Uterus (tissue), 4 donors: ENCODE measurements around the gene GZMM. TPM values are rescaled to one million over a fixed set of nuclear protein-coding genes. Genes with fewer than 3 reads are reported as not detected.

ENCODE experiments used
- DNase-seq, 2 donors: peaks; one replicate each; pipeline ENCODE4 v3.0.0-alpha.2; 2019 to 2020
- H3K27ac ChIP-seq, 2 donors: fragments of 200-600 bp; sonication (generic); 1 replicate in 1 of 2; 2 replicates in 1 of 2; pipeline ENCODE4 v1.5.1; 2016 to 2018
- H3K27me3 ChIP-seq, 2 donors: fragments of 200-600 bp; sonication (generic); one replicate each; pipeline ENCODE4 v1.5.1; 2018 to 2019; ENCODE audit warnings: control low read depth in 1 of 2
- H3K36me3 ChIP-seq, 2 donors: fragments of 200-600 bp; sonication (generic); one replicate each; pipeline ENCODE4 v1.5.1; 2019; ENCODE audit warnings: control low read depth in 1 of 2
- H3K4me1 ChIP-seq, 2 donors: fragments of 200-600 bp; sonication (generic); one replicate each; pipeline ENCODE4 v1.5.1; 2018 to 2019; ENCODE audit warnings: control low read depth in 1 of 2
- H3K4me3 ChIP-seq, 2 donors: fragments of 200-600 bp; sonication (generic); 1 replicate in 1 of 2; 2 replicates in 1 of 2; pipeline ENCODE4 v1.5.1; 2018 to 2019; ENCODE audit warnings: mild to moderate bottlenecking in 1 of 2
- H3K9me3 ChIP-seq, 2 donors: fragments of 200-600 bp; sonication (generic); one replicate each; pipeline ENCODE4 v1.5.1; 2019; ENCODE audit warnings: control low read depth in 1 of 2
- CTCF ChIP-seq, 4 experiments: fragments of 200-600 bp in 2 of 4; fragments of 450-650 bp in 2 of 4; sonication (generic) in 2 of 4; IDR thresholded peaks; one replicate each; pipeline ENCODE4 v1.5.1; 2016 to 2019; ENCODE audit warnings: antibody characterized with exemption in 4 of 4, mild to moderate bottlenecking in 2 of 4, moderate library complexity in 1 of 4
- POLR2A ChIP-seq, 2 donors: fragments of 450-650 bp; IDR thresholded peaks; one replicate each; pipeline ENCODE4 v1.6.1; 2016; ENCODE audit warnings: antibody characterized with exemption in 2 of 2, mild to moderate bottlenecking in 1 of 2, moderate library complexity in 1 of 2
- intact Hi-C: fragments of 100-400 bp; cut with DNase I; formaldehyde crosslinking; loops from one replicate; pipeline ENCODE4 v1.15.1; 2023; ENCODE audit warnings: low total_unique reads
- total RNA-seq, 4 donors: library from RNA; depleted of rRNA in 3 of 4; stranded (reverse); fragments of >200 nt in 3 of 4; gene quantifications; one replicate each; pipeline versions ENCODE4 v1.1.0 to v1.2.4, GENCODE V29; 2014 to 2023
- donor health status: DM: yes; HTN: yes; CAD: no.

The GZMM gene
- total RNA-seq, 4 donors from 2014 or later, result 0.62 to 1.6 TPM; not detected in 2

GRCh38 chr19:572743-573518 is 29.1 kb downstream of the GZMM start:
- TF ChIP-seq POLR2A (IDR thresholded peaks at IDR 0.05) (peak in 1 of 2 donors; percentile 10), CTCF (IDR thresholded peaks at IDR 0.05) (peak in 1 of 4 experiments; percentile 7)
- peak overlapping the region; percentile 87 for H3K27ac ChIP-seq
- H3K36me3 ChIP-seq, result no peaks in the 10 kb centered on the region
- H3K9me3 ChIP-seq, result no peaks in the 10 kb centered on the region
- no peaks in the 10 kb centered on the region for H3K27me3 ChIP-seq
- DNase-seq, result peak; percentile 52 to 58
- peaks cover 0 to 28% of the 10 kb centered on the region in 2 donors for H3K4me1 ChIP-seq
- intact Hi-C loops, result no loop called here
- H3K4me3 ChIP-seq, result peak overlapping the region; percentile 85

GRCh38 chr19:573519-573825 is 29.6 kb downstream of the GZMM start:
- Histone ChIP-seq H3K9me3 (no peaks in the 10 kb centered on the region), H3K36me3 (no peaks in the 10 kb centered on the region), H3K4me1 (peaks cover 0 to 28% of the 10 kb centered on the region in 2 donors), H3K27ac (peak overlapping the region; percentile 87), H3K4me3 (peak overlapping the region; percentile 85), H3K27me3 (no peaks in the 10 kb centered on the region)
- no peak for DNase-seq
- intact Hi-C loops, result no loop called here
- no peak for TF ChIP-seq CTCF (IDR thresholded peaks at IDR 0.05)
- no peak for TF ChIP-seq POLR2A (IDR thresholded peaks at IDR 0.05)

GRCh38 chr19:574658-575526 is 31.0 kb downstream of the GZMM start:
- intact Hi-C loops, result no loop called here
- Histone ChIP-seq H3K4me3 (peak overlapping the region in 1 of 2 donors; percentile 16), H3K4me1 (peaks cover 0 to 28% of the 10 kb centered on the region in 2 donors)

GRCh38 chr19:575527-576506 is 32.0 kb downstream of the GZMM start:
- Histone ChIP-seq H3K4me3 (peak overlapping the region in 1 of 2 donors; percentile 16), H3K27me3 (no peaks in the 10 kb centered on the region), H3K27ac (peak overlapping the region; percentile 47 to 49), H3K4me1 (peaks cover 0 to 28% of the 10 kb centered on the region in 2 donors), H3K9me3 (no peaks in the 10 kb centered on the region), H3K36me3 (no peaks in the 10 kb centered on the region)
- peak; percentile 47 to 62 for DNase-seq
- intact Hi-C loops, result no loop called here
- TF ChIP-seq POLR2A (IDR thresholded peaks at IDR 0.05), result no peak
- no peak for TF ChIP-seq CTCF (IDR thresholded peaks at IDR 0.05)

More at GRCh38 chr19:574658-575526, 31.0 kb downstream of the GZMM start:
- no peaks in the 10 kb centered on the region for H3K27me3 ChIP-seq
- no peaks in the 10 kb centered on the region for H3K9me3 ChIP-seq
- H3K27ac ChIP-seq, result peak overlapping the region; percentile 47 to 49
- H3K36me3 ChIP-seq, result no peaks in the 10 kb centered on the region
- TF ChIP-seq CTCF (IDR thresholded peaks at IDR 0.05), result no peak
- TF ChIP-seq POLR2A (IDR thresholded peaks at IDR 0.05), result no peak
- DNase-seq, result no peak
